H1 (cell line): ENCODE results near the gene PXDC1. TPM values are rescaled to one million over a fixed set of nuclear protein-coding genes. Genes with fewer than 3 reads are reported as not detected.

Experiments
- CTBP2 ChIP-seq: IDR thresholded peaks from 2 replicates; pipeline ENCODE4 v1.7.0; 2011; ENCODE audit warnings: borderline replicate concordance, mild to moderate bottlenecking, moderate library complexity, mixed read lengths, low read length; ENCODE audit not compliant: insufficient read depth, insufficient read length
- SIX5 ChIP-seq: IDR thresholded peaks from 2 replicates; pipeline ENCODE4 v1.6.1; 2011; ENCODE audit warnings: mild to moderate bottlenecking, low read depth, low read length
- SP1 ChIP-seq: IDR thresholded peaks from 2 replicates; pipeline ENCODE4 v1.6.1; 2011; ENCODE audit warnings: low read depth, low read length
- polyA plus RNA-seq, 7 experiments: library from polyadenylated mRNA; depleted of rRNA in 3 of 7; stranded (reverse) in 5 of 7; unstranded in 2 of 7; fragments of >200 nt in 5 of 7; fragments of 200-250 nt in 2 of 7; gene quantifications; 1 replicate in 5 of 7; 2 replicates in 1 of 7; 4 replicates in 1 of 7; pipeline versions ENCODE4 v1.2.1 to v1.2.3, GENCODE V29; 2011 to 2013; ENCODE audit warnings: missing spikeins in 2 of 7, mixed read lengths in 2 of 7
- total RNA-seq: library from RNA; stranded (reverse); fragmentation: NEBNext Ultra II Directional; extraction: Animal tissue kit (Norgen Biotek cat#: 25700); gene quantifications from 2 replicates; pipeline ENCODE4 v1.2.1, GENCODE V29; 2021
- TF ChIP-seq, protein P1 (sequence below): IDR thresholded peaks from 2 replicates; pipeline ENCODE4 v1.6.1; 2012; ENCODE audit warnings: inconsistent platforms
- TF ChIP-seq, protein P2 (sequence below): IDR thresholded peaks from 2 replicates; pipeline ENCODE4 v1.6.1; 2012; ENCODE audit warnings: inconsistent platforms

The PXDC1 gene
- total and polyA plus RNA-seq, 2 of the 8 experiments (the other 6 are each of a cell fraction or from before 2014, with no cell fraction given) = 1.7 to 2.0 TPM

DNA sequence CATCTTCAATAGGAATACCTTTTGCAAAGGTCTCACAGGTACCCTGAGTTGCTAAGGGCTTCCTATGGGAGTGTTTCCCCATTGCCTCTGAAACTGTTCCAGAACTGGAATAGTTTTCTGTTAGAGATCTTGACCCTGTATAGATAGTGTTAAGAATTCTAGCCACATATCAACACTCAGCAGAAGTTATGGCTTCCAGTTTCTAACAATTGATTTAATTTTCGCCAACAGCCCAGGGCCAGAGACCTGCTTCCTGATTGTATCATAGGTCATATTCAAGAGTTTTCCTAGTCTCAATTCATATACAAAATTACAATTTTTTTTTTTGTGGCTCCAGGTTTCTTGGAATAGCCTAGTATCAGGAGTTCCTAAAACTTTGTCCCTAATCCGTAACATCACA lies 61.0 kb downstream of the PXDC1 start (continued):
- no peak for TF ChIP-seq CTBP2
- TF ChIP-seq, protein P1, sequence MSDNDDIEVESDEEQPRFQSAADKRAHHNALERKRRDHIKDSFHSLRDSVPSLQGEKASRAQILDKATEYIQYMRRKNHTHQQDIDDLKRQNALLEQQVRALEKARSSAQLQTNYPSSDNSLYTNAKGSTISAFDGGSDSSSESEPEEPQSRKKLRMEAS = no peak
- TF ChIP-seq, protein P2, sequence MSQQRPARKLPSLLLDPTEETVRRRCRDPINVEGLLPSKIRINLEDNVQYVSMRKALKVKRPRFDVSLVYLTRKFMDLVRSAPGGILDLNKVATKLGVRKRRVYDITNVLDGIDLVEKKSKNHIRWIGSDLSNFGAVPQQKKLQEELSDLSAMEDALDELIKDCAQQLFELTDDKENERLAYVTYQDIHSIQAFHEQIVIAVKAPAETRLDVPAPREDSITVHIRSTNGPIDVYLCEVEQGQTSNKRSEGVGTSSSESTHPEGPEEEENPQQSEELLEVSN = no peak
- TF ChIP-seq SIX5 = no peak
- no peak for TF ChIP-seq SP1
